ENCODE results near the gene ANKHD1.

Gene ANKHD1

DNA sequence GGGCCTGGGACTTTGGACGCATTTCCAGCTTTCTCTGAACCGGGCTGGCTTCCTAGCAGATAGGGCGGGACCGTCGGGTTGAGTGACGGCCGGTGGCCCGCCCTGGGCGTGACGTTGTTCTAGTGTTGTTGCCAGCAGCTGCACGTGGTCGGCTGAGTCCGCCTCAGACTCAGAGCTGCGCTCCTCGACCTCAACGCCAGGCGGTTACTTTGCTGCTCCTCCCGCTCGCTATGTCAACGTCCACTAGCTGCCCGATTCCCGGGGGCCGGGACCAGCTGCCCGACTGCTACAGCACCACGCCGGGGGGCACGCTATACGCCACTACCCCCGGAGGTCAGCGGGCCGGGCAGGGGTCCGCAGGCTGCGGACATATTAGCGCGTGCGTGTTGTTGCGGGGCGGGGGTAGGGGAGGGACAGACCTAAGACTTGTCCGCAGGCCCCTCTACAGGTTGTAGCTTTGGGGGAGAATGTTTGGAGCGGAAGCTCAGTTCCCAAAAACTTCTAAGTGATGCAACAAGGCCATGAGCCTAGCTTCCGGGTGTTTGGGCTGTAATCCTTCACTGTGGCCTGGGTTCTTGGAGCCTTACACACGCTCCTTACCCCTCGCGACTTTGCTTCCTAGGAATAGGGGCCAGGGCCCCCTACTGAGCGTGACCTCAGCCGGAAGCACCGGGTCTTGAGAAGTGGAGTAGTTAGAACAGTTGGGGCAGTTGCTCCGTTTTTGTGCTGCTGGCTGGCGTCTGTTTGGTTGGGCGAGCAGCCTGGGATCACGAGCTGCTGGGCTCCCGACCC, 146.1 kb downstream of the ANKHD1 start, which contains the start of gene EIF4EBP3:
Gene EIF4EBP3, plus strand, starts transcription at position 155 of the 792 bp plus-strand sequence. Its CDS starts 76 bp downstream, at position 231.
- CTCF ChIA-PET, result interaction anchor here (0.5 to 1.6 kb wide), 3 partner anchors 87 to 186 kb away, joined by 3 to 4 read pairs (median 3); no protein-coding TSS in a partner anchor
- Histone ChIP-seq H3K4me3 (ENCODE audit: low read depth, low read length) (no peak within 1 kb of the TSS), H3K9me3 (ENCODE audit: control insufficient read depth, insufficient read depth, low read depth, low read length) (no peaks in the 10 kb centered on the region), H3K4me1 (ENCODE audit: control insufficient read depth, insufficient read depth, low read length) (no peaks in the 10 kb centered on the region), H3K36me3 (ENCODE audit: control insufficient read depth in 2 of 2, insufficient read depth in 1 of 2, low read length in 2 of 2) (peaks cover 9 to 71% of the 10 kb centered on the region in 2 experiments), H3K27ac (ENCODE audit: extremely low read depth, low read depth, low read length) (no peak within 1 kb of the TSS; the same call in 1 of the 2 replicates)
- POLR2A ChIA-PET, result interaction anchor here (0.6 to 2.9 kb wide), 4 partner anchors 9 to 33 kb away, joined by 3 to 15 read pairs (median 3); partner anchors contain the start of gene SRA1
- TF ChIP-seq, protein P1, sequence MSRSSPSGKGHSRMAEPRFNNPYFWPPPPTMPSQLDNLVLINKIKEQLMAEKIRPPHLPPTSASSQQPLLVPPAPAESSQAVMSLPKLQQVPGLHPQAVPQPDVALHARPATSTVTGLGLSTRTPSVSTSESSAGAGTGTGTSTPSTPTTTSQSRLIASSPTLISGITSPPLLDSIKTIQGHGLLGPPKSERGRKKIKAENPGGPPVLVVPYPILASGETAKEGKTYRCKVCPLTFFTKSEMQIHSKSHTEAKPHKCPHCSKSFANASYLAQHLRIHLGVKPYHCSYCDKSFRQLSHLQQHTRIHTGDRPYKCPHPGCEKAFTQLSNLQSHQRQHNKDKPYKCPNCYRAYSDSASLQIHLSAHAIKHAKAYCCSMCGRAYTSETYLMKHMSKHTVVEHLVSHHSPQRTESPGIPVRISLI (tag by site-specific recombination; IDR thresholded peaks at IDR 0.05), result no peak
- TF ChIP-seq ZNF354C (tag by site-specific recombination; IDR thresholded peaks at IDR 0.05; ENCODE audit: borderline replicate concordance, low read depth) (no peak), YY1 (tag by site-specific recombination; IDR thresholded peaks at IDR 0.05) (no peak), ZNF623 (tag by site-specific recombination; IDR thresholded peaks at IDR 0.05) (no peak), GLIS1 (tag by site-specific recombination; IDR thresholded peaks at IDR 0.05) (0 out of 2 replicates have a peak, but pooled peaks have one; percentile 7), ZNF621 (tag by site-specific recombination; IDR thresholded peaks at IDR 0.05) (no peak), ZNF157 (tag by site-specific recombination; IDR thresholded peaks at IDR 0.05) (no peak), ZBTB7A (tag by site-specific recombination; IDR thresholded peaks at IDR 0.05; ENCODE audit: low read depth) (no peak), TRIM28 (IDR thresholded peaks at IDR 0.05; ENCODE audit: borderline replicate concordance, low read length) (no peak), ZNF571 (tag by site-specific recombination; IDR thresholded peaks at IDR 0.05) (no peak), KLF1 (tag by site-specific recombination; IDR thresholded peaks at IDR 0.05) (peak; percentile 94), ZFP37 (tag by site-specific recombination; IDR thresholded peaks at IDR 0.05) (no peak)
- TF ChIP-seq, protein P2, sequence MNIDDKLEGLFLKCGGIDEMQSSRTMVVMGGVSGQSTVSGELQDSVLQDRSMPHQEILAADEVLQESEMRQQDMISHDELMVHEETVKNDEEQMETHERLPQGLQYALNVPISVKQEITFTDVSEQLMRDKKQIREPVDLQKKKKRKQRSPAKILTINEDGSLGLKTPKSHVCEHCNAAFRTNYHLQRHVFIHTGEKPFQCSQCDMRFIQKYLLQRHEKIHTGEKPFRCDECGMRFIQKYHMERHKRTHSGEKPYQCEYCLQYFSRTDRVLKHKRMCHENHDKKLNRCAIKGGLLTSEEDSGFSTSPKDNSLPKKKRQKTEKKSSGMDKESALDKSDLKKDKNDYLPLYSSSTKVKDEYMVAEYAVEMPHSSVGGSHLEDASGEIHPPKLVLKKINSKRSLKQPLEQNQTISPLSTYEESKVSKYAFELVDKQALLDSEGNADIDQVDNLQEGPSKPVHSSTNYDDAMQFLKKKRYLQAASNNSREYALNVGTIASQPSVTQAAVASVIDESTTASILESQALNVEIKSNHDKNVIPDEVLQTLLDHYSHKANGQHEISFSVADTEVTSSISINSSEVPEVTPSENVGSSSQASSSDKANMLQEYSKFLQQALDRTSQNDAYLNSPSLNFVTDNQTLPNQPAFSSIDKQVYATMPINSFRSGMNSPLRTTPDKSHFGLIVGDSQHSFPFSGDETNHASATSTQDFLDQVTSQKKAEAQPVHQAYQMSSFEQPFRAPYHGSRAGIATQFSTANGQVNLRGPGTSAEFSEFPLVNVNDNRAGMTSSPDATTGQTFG (tag by site-specific recombination; IDR thresholded peaks at IDR 0.05; ENCODE audit: borderline replicate concordance), result no peak

DNA sequence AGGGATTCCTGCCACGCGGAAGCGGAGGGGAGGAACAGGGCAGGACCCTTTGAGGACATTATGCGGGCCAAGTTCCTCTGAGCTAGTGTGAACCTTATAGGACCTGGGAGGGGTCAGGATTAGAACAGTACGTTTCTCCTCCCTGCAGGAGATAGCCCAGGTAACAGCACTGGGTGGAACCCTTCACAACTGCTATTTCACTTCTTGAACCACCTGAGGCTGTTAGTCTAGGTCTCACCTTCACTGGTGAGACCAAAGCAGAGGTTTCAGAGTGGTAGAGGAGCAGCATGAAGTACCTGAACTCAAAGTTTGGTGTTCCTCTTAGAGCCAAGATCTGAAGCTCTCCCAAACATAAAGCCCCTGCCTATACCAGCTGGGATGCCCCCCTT, 146.7 kb downstream of the ANKHD1 start:
- Histone ChIP-seq H3K36me3 (ENCODE audit: control insufficient read depth in 2 of 2, insufficient read depth in 1 of 2, low read length in 2 of 2) (peaks cover 9 to 73% of the 10 kb centered on the region in 2 experiments), H3K9me3 (ENCODE audit: control insufficient read depth, insufficient read depth, low read depth, low read length) (no peaks in the 10 kb centered on the region), H3K4me3 (ENCODE audit: low read depth, low read length) (no peak overlapping the region), H3K27ac (ENCODE audit: extremely low read depth, low read depth, low read length) (no peak overlapping the region), H3K4me1 (ENCODE audit: control insufficient read depth, insufficient read depth, low read length) (no peaks in the 10 kb centered on the region)
- TF ChIP-seq GLI4 (tag by site-specific recombination; IDR thresholded peaks at IDR 0.05) (no peak), ZNF133 (tag by site-specific recombination; IDR thresholded peaks at IDR 0.05) (no peak)
- ChIA-PET CTCF (interaction anchor here (0.5 to 1.6 kb wide), 2 partner anchors 87 to 187 kb away, joined by 3 to 4 read pairs; no protein-coding TSS in a partner anchor), POLR2A (interaction anchor here (1.0 to 2.9 kb wide), 2 partner anchors 9 to 99 kb away, joined by 11 to 15 read pairs; partner anchors contain the start of genes IK, NDUFA2 and SRA1)

DNA sequence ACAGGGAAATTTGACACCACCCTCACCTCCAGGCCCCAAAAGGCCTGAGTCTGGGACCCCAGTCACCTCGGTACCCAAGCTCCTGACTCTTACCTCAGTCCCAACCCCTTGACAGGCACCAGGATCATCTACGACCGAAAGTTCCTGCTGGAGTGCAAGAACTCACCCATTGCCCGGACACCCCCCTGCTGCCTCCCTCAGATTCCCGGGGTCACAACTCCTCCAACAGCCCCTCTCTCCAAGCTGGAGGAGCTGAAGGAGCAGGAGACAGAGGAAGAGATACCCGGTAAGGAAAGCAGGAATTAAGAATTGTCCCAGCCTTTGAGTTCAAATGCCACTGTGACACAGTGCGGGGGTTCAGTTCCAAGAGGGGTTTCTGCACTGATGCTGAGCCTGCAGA, 147.2 kb downstream of the ANKHD1 start:
- Histone ChIP-seq H3K9me3 (ENCODE audit: control insufficient read depth, insufficient read depth, low read depth, low read length) (no peaks in the 10 kb centered on the region), H3K36me3 (ENCODE audit: control insufficient read depth in 2 of 2, insufficient read depth in 1 of 2, low read length in 2 of 2) (peaks cover 6 to 74% of the 10 kb centered on the region in 2 experiments), H3K27ac (ENCODE audit: extremely low read depth, low read depth, low read length) (peak overlapping the region; percentile 4; the same call in 1 of the 2 replicates), H3K4me1 (ENCODE audit: control insufficient read depth, insufficient read depth, low read length) (no peaks in the 10 kb centered on the region), H3K4me3 (ENCODE audit: low read depth, low read length) (no peak overlapping the region)
- TF ChIP-seq KLF7 (tag by site-specific recombination; IDR thresholded peaks at IDR 0.05; ENCODE audit: borderline replicate concordance), result no peak
- ChIA-PET CTCF (interaction anchor here (0.6 to 1.6 kb wide), 2 partner anchors 86 to 1907 kb away, joined by 3 to 4 read pairs; no protein-coding TSS in a partner anchor), POLR2A (interaction anchor here (1.0 to 2.9 kb wide), 2 partner anchors 9 to 98 kb away, joined by 11 to 15 read pairs; partner anchors contain the start of genes IK, NDUFA2 and SRA1)

All from HEK293 (cell line).